NCI-H510A treated with DMSO at 0.1 percent for 48 hours (cell line): ENCODE measurements around the gene PDLIM5.
A peak's percentile ranks its signal among the peaks of the same experiment; 100 is the strongest.

ENCODE experiments used
- DNase-seq: peaks from one replicate; lab custom pipeline; 2025; lab: John Stamatoyannopoulos, UW

The PDLIM5 gene

GRCh38 chr4:94561249-94562024 is 109.7 kb downstream of the PDLIM5 start:
- no peak for DNase-seq

GRCh38 chr4:94562285-94562684 is 110.5 kb downstream of the PDLIM5 start:
- DNase-seq, result no peak

- DNase-seq, result no peak
Measured at GRCh38 chr4:94564252-94564651, 112.5 kb downstream of the PDLIM5 start.

- no peak for DNase-seq
Measured at GRCh38 chr4:94566420-94566819, 114.7 kb downstream of the PDLIM5 start.

- no peak for DNase-seq
Measured at GRCh38 chr4:94567811-94568210, 116.1 kb downstream of the PDLIM5 start.

GRCh38 chr4:94570558-94570957 is 118.8 kb downstream of the PDLIM5 start:
- DNase-seq, result no peak

- no peak for DNase-seq
Measured at GRCh38 chr4:94571298-94571697, 119.6 kb downstream of the PDLIM5 start.

- DNase-seq, result no peak
Measured at GRCh38 chr4:94571715-94572114, 120.0 kb downstream of the PDLIM5 start.

GRCh38 chr4:94574050-94574449 is 122.3 kb downstream of the PDLIM5 start:
- no peak for DNase-seq

- DNase-seq, result no peak
Measured at GRCh38 chr4:94574616-94575015, 122.9 kb downstream of the PDLIM5 start.

GRCh38 chr4:94575652-94576051 is 123.9 kb downstream of the PDLIM5 start:
- DNase-seq, result no peak

- DNase-seq, result no peak
Measured at GRCh38 chr4:94576210-94576609, 124.5 kb downstream of the PDLIM5 start.

- no peak for DNase-seq
Measured at GRCh38 chr4:94577136-94577535, 125.4 kb downstream of the PDLIM5 start.

- no peak for DNase-seq
Measured at GRCh38 chr4:94578195-94578594, 126.5 kb downstream of the PDLIM5 start.

GRCh38 chr4:94581766-94582165 is 130.0 kb downstream of the PDLIM5 start:
- DNase-seq, result no peak

GRCh38 chr4:94582517-94582916 is 130.8 kb downstream of the PDLIM5 start:
- DNase-seq, result no peak

- DNase-seq, result no peak
Measured at GRCh38 chr4:94583914-94584641, 132.3 kb downstream of the PDLIM5 start.

GRCh38 chr4:94588896-94589693 is 137.4 kb downstream of the PDLIM5 start:
- no peak for DNase-seq

- DNase-seq, result no peak
Measured at GRCh38 chr4:94590493-94590892, 138.8 kb downstream of the PDLIM5 start.

GRCh38 chr4:94591289-94591688 is 139.5 kb downstream of the PDLIM5 start:
- no peak for DNase-seq

GRCh38 chr4:94595013-94595412 is 143.3 kb downstream of the PDLIM5 start:
- DNase-seq, result no peak

GRCh38 chr4:94595880-94596483 is 144.2 kb downstream of the PDLIM5 start:
- peak; percentile 61 for DNase-seq
